SK-N-SH (cell line): ENCODE measurements around the gene RFX1. TPM values are rescaled to one million over a fixed set of nuclear protein-coding genes. Genes with fewer than 3 reads are reported as not detected.
"Not testable (repeated sequence)": the region's sequence is repeated elsewhere in the genome, so short reads cannot be mapped to it uniquely, and the experiment has no call there.

ENCODE experiments used
- CTCF ChIA-PET: fragments of 300-600, 350-600 bp; formaldehyde crosslinking; extraction: SDS; loops from one replicate; lab custom pipeline; 2021; lab: Yijun Ruan, JAX
- POLR2A ChIA-PET: fragments of 350-600 bp; sonication (Branson Sonifier 250); formaldehyde crosslinking; extraction: SDS; loops from one replicate; lab custom pipeline; 2020; ENCODE audit warnings: antibody characterized with exemption, inconsistent platforms; lab: Yijun Ruan, JAX
- DNase-seq: peaks from one replicate; pipeline ENCODE4 v3.0.0; 2012
- H2AFZ ChIP-seq: fragments of 200-600 bp; sonication (generic); 2 replicates; pipeline ENCODE4 v1.8.1; 2016; ENCODE audit warnings: antibody characterized with exemption, mild to moderate bottlenecking, low read depth
- H3F3A ChIP-seq: fragments of 200-600 bp; sonication (generic); replicated peaks from 2 replicates; pipeline ENCODE3; 2016; ENCODE audit warnings: antibody characterized with exemption, mild to moderate bottlenecking; ENCODE audit not compliant: insufficient read depth
- H3K27ac ChIP-seq, 2 experiments: fragments of 200-500 bp in 1 of 2; fragments of 200-600 bp in 1 of 2; sonication (Bioruptor generic) in 1 of 2; sonication (generic), shearing (Covaris generic) in 1 of 2; 2 replicates each; pipeline versions ENCODE4 v1.5.1 to v1.6.1; 2014 to 2016; ENCODE audit warnings: low read depth in 2 of 2, inconsistent platforms in 1 of 2, low read length in 1 of 2, mild to moderate bottlenecking in 1 of 2, mixed read lengths in 1 of 2
- H3K27me3 ChIP-seq: fragments of 200-600 bp; sonication (generic), shearing (Covaris generic); 2 replicates; pipeline ENCODE4 v1.6.1; 2016; ENCODE audit warnings: mixed run types; ENCODE audit not compliant: insufficient read depth
- H3K36me3 ChIP-seq, 2 experiments: fragments of 200-500 bp in 1 of 2; fragments of 200-600 bp in 1 of 2; sonication (Bioruptor generic) in 1 of 2; sonication (generic) in 1 of 2; replicated peaks in 1 of 2; 2 replicates each; pipeline versions ENCODE3 to v1.5.1; 2014 to 2016; ENCODE audit warnings: low read length in 1 of 2, mild to moderate bottlenecking in 1 of 2; ENCODE audit not compliant: insufficient read depth in 2 of 2, control insufficient read depth in 1 of 2
- H3K4me1 ChIP-seq, 2 experiments: fragments of 200-500 bp in 1 of 2; fragments of 200-600 bp in 1 of 2; sonication (Bioruptor generic) in 1 of 2; sonication (generic), shearing (Covaris generic) in 1 of 2; 2 replicates each; pipeline versions ENCODE4 v1.5.1 to v1.6.1; 2014 to 2016; ENCODE audit warnings: low read depth in 1 of 2, low read length in 1 of 2, mixed run types in 1 of 2; ENCODE audit not compliant: insufficient read depth in 2 of 2, control insufficient read depth in 1 of 2
- H3K4me2 ChIP-seq: fragments of 200-600 bp; sonication (generic), shearing (Covaris generic); 2 replicates; pipeline ENCODE4 v1.6.1; 2017; ENCODE audit warnings: mixed run types
- H3K4me3 ChIP-seq, 2 experiments: fragments of 200-500 bp in 1 of 2; fragments of 200-600 bp in 1 of 2; sonication (Bioruptor generic) in 1 of 2; sonication (generic), shearing (Covaris generic) in 1 of 2; 2 replicates each; pipeline versions ENCODE4 v1.5.1 to v1.8.1; 2014 to 2016; ENCODE audit warnings: low read depth in 2 of 2, inconsistent platforms in 1 of 2, low read length in 1 of 2, mild to moderate bottlenecking in 1 of 2, mixed read lengths in 1 of 2, moderate library complexity in 1 of 2
- H3K79me2 ChIP-seq: fragments of 200-600 bp; sonication (generic); 2 replicates; pipeline ENCODE4 v1.8.1; 2017; ENCODE audit warnings: mild to moderate bottlenecking; ENCODE audit not compliant: insufficient read depth
- H3K9ac ChIP-seq: fragments of 200-600 bp; sonication (generic); 2 replicates; pipeline ENCODE4 v1.6.1; 2017; ENCODE audit warnings: mixed run types
- H3K9me2 ChIP-seq: fragments of 200-600 bp; sonication (generic); 2 replicates; pipeline ENCODE4 v1.6.1; 2017; ENCODE audit warnings: mixed run types
- H3K9me3 ChIP-seq: fragments of 200-600 bp; sonication (generic); 2 replicates; pipeline ENCODE4 v1.6.1; 2017; ENCODE audit warnings: mixed run types, mild to moderate bottlenecking, moderate library complexity
- H4K20me1 ChIP-seq: fragments of 200-600 bp; sonication (generic); 2 replicates; pipeline ENCODE4 v1.6.1; 2017; ENCODE audit warnings: mild to moderate bottlenecking, mixed run types; ENCODE audit not compliant: insufficient read depth
- EZH2phosphoT487 ChIP-seq: fragments of 200-600 bp; sonication (generic); IDR thresholded peaks from 2 replicates; pipeline ENCODE4 v1.6.1; 2017; ENCODE audit warnings: low read depth, mixed run types, mild to moderate bottlenecking, antibody characterized with exemption, moderate library complexity, borderline replicate concordance
- GATA2 ChIP-seq: sonication (generic); formaldehyde crosslinking; IDR thresholded peaks from 2 replicates; pipeline ENCODE4 v1.5.0; 2020; ENCODE audit warnings: mild to moderate bottlenecking, missing genetic modification reagents
- MEF2A ChIP-seq: IDR thresholded peaks from 2 replicates; pipeline ENCODE4 v1.4.0; 2012; ENCODE audit warnings: low read depth, borderline replicate concordance
- NFIC ChIP-seq: IDR thresholded peaks from 2 replicates; pipeline ENCODE4 v1.4.0; 2012; ENCODE audit warnings: borderline replicate concordance
- POLR2AphosphoS5 ChIP-seq: IDR thresholded peaks from 2 replicates; pipeline ENCODE4 v1.6.1; 2012; ENCODE audit warnings: low read depth, low read length
- RAD21 ChIP-seq: IDR thresholded peaks from 2 replicates; pipeline ENCODE4 v1.6.1; 2012; ENCODE audit warnings: mild to moderate bottlenecking, low read length
- REST ChIP-seq: IDR thresholded peaks from 2 replicates; pipeline ENCODE4 v1.6.1; 2012; ENCODE audit warnings: mild to moderate bottlenecking, low read depth, low read length, moderate library complexity
- RFX5 ChIP-seq: IDR thresholded peaks from 2 replicates; pipeline ENCODE4 v1.6.1; 2012; ENCODE audit warnings: mild to moderate bottlenecking, improper control_type of control experiment, low read length
- SIN3A ChIP-seq: IDR thresholded peaks from 2 replicates; pipeline ENCODE4 v1.6.1; 2012; ENCODE audit warnings: low read depth, mild to moderate bottlenecking, low read length, moderate library complexity, borderline replicate concordance
- TCF12 ChIP-seq: IDR thresholded peaks from 2 replicates; pipeline ENCODE4 v1.4.0; 2012
- TEAD4 ChIP-seq: IDR thresholded peaks from 2 replicates; pipeline ENCODE4 v1.4.0; 2012; ENCODE audit warnings: mild to moderate bottlenecking, borderline replicate concordance; ENCODE audit not compliant: insufficient read depth
- WGBS: methylation state at CpG from one replicate; pipeline ENCODE4 v1.1.6; 2017; ENCODE audit warnings: low lambda C conversion rate; 5-methylcytosine and 5-hydroxymethylcytosine counted together
- polyA plus RNA-seq, 3 experiments: library from polyadenylated mRNA; depleted of rRNA; stranded (reverse); fragments of >200 nt; gene quantifications; 2 replicates each; pipeline ENCODE4 v1.2.3, GENCODE V29; 2012
- TF ChIP-seq, protein P1 (sequence below): IDR thresholded peaks from 2 replicates; pipeline ENCODE4 v1.4.0; 2012; ENCODE audit warnings: low read depth, borderline replicate concordance
- TF ChIP-seq, protein P2 (sequence below): fragments of 150-350 bp; IDR thresholded peaks from 2 replicates; pipeline ENCODE4 v1.6.1; 2017; ENCODE audit warnings: antibody characterized with exemption, low read length, low read depth, borderline replicate concordance

Gene RFX1
- polyA plus RNA-seq, 1 of the 3 experiments (the other 2 are of a cell fraction), result 1.5 TPM

- peaks cover 8% of the 10 kb centered on the region for H3F3A ChIP-seq
- POLR2A ChIA-PET, result interaction anchor here (0.6 to 0.7 kb wide), 2 partner anchors 64 to 113 kb away, joined by 3 to 4 read pairs; no protein-coding TSS in a partner anchor
- H3K36me3 ChIP-seq, result no peaks in the 10 kb centered on the region
- H2AFZ ChIP-seq, result no peak within 1 kb of the TSS
- no peaks in the 10 kb centered on the region for H4K20me1 ChIP-seq
- no peak within 1 kb of the TSS for H3K4me2 ChIP-seq
- 73% methylated on average over 14 of the region's 24 CpGs for WGBS
- no peak for DNase-seq
- H3K4me1 ChIP-seq, result peaks cover 0 to 3% of the 10 kb centered on the region in 2 experiments; a peak in 1 of 4 replicates
- no peak within 1 kb of the TSS for H3K4me3 ChIP-seq
- no peaks in the 10 kb centered on the region for H3K79me2 ChIP-seq
- H3K9ac ChIP-seq, result no peak within 1 kb of the TSS
- no peaks in the 10 kb centered on the region for H3K9me2 ChIP-seq
- TF ChIP-seq MEF2A (no peak), TCF12 (no peak), GATA2 (CRISPR knock-in tag) (no peak), EZH2phosphoT487 (no peak), SIN3A (no peak), POLR2AphosphoS5 (no peak), RFX5 (no peak), REST (no peak), TEAD4 (no peak), RAD21 (no peak), NFIC (no peak)
- TF ChIP-seq, protein P1, sequence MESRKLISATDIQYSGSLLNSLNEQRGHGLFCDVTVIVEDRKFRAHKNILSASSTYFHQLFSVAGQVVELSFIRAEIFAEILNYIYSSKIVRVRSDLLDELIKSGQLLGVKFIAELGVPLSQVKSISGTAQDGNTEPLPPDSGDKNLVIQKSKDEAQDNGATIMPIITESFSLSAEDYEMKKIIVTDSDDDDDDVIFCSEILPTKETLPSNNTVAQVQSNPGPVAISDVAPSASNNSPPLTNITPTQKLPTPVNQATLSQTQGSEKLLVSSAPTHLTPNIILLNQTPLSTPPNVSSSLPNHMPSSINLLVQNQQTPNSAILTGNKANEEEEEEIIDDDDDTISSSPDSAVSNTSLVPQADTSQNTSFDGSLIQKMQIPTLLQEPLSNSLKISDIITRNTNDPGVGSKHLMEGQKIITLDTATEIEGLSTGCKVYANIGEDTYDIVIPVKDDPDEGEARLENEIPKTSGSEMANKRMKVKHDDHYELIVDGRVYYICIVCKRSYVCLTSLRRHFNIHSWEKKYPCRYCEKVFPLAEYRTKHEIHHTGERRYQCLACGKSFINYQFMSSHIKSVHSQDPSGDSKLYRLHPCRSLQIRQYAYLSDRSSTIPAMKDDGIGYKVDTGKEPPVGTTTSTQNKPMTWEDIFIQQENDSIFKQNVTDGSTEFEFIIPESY, result no peak
- TF ChIP-seq, protein P2, sequence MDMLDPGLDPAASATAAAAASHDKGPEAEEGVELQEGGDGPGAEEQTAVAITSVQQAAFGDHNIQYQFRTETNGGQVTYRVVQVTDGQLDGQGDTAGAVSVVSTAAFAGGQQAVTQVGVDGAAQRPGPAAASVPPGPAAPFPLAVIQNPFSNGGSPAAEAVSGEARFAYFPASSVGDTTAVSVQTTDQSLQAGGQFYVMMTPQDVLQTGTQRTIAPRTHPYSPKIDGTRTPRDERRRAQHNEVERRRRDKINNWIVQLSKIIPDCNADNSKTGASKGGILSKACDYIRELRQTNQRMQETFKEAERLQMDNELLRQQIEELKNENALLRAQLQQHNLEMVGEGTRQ, result no peak
- H3K9me3 ChIP-seq, result no peaks in the 10 kb centered on the region
- no peak within 1 kb of the TSS for H3K27ac ChIP-seq
- H3K27me3 ChIP-seq, result no peaks in the 10 kb centered on the region
- CTCF ChIA-PET, result interaction anchor here (0.6 to 1.0 kb wide), 3 partner anchors 15 to 55 kb away, joined by 3 read pairs; no protein-coding TSS in a partner anchor
These were observed 21.8 kb upstream of the RFX1 start, which contains the start of gene RLN3 for GRCh38 chr19:14027856-14028450. Gene RLN3, plus strand, starts transcription at chr19:14028148. Its CDS starts 57 bp downstream, at chr19:14028205.

DNA sequence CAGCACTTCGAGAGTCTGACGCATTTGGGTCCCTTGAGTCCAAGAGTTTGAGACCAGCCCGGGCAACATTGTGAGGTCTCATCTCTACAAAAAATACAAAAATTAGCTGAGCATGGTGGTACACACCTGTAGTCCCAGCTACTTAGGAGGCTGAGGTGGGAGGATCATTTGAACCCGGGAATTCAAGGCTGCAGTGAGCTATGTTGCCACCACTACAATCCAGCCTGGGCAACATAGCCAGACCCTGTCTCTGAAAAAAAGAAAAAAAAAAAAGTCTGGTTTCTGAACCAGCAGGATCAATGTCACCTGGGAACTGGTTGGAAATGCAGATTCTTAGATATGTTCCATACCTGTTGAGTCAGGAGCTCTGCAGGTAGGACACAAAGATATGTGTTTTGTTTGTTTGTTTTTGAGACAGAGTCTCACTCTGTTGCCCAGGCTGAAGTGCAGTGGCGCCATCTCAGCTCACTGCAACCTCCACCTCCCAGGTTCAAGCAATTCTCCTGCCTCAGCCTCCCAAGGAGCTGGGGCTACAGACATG lies 20.6 kb upstream of the RFX1 start:
- 86% methylated on average over 5 of the region's 5 CpGs for WGBS
- not testable (repeated sequence) for H3K4me1 ChIP-seq, H3K4me3 ChIP-seq, H3K27ac ChIP-seq, H3K27me3 ChIP-seq, H3K79me2 ChIP-seq, H3K9me3 ChIP-seq, H2AFZ ChIP-seq, H3K36me3 ChIP-seq, DNase-seq, H4K20me1 ChIP-seq, H3K9me2 ChIP-seq, H3K9ac ChIP-seq, H3K4me2 ChIP-seq
- POLR2A ChIA-PET, result interaction anchor here (0.7 to 1.0 kb wide), 2 partner anchors 124 to 295 kb away, joined by 5 to 6 read pairs; no protein-coding TSS in a partner anchor
- H3F3A ChIP-seq, result peaks cover 14% of the 10 kb centered on the region
- CTCF ChIA-PET, result interaction anchor here (0.9 to 1.1 kb wide), 2 partner anchors 16 to 147 kb away, joined by 3 to 4 read pairs; no protein-coding TSS in a partner anchor
